ENCODE data around the gene RELN.
"Not testable (repeated sequence)": the region's sequence is repeated elsewhere in the genome, so short reads cannot be mapped to it uniquely, and the experiment has no call there.

DNA sequence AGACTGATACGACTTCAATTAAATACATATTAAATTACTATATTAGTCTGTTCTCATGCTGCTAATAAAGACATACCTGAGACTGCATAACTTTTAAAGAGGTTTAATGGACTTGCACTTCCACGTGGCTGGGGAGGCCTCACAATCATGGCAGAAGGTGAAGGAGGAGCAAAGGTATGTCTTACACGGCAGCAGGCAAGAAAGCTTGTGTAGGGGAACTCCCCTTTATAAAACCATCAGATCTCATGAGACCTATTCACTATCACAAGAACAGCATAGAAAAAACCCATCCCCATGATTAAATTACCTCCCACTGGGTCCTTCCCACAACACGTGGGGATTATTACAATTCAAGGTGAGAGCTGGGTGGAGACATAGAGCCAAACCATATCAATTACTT, 92.6 kb downstream of the RELN start:
- TF ChIP-seq POLR2A, POLR2AphosphoS5 (IDR thresholded peaks at IDR 0.05; ENCODE audit: low read depth, low read length): not testable (repeated sequence)
